Natural killer cell (primary cell): ENCODE data around the gene TMEM273. TPM values are rescaled to one million over a fixed set of nuclear protein-coding genes. Genes with fewer than 3 reads are reported as not detected.

ENCODE experiments used
- ATAC-seq, 3 donors: fragments of 150-1000 bp in 2 of 3; fragments of 200-7000 bp in 1 of 3; cut with Tn5 transposase; 1 replicate in 1 of 3; 2 replicates in 2 of 3; pipeline ENCODE4 v1.10.0; 2021; ENCODE audit warnings: mild to moderate bottlenecking in 2 of 3, moderate library complexity in 2 of 3
- DNase-seq, 2 donors: peaks; one replicate each; pipeline versions ENCODE4 v3.0.0 to v3.0.0-alpha.2; 2013 to 2021; ENCODE audit warnings: mixed read lengths in 1 of 2
- H3K27ac ChIP-seq: one replicate; pipeline ENCODE4 v1.5.1; 2013; ENCODE audit warnings: mild to moderate bottlenecking, low read length
- H3K27me3 ChIP-seq: one replicate; pipeline ENCODE4 v1.6.1; 2013; ENCODE audit warnings: low read length; ENCODE audit not compliant: control insufficient read depth, insufficient read depth
- H3K36me3 ChIP-seq: one replicate; pipeline ENCODE4 v1.6.1; 2013; ENCODE audit warnings: low read length; ENCODE audit not compliant: control insufficient read depth, insufficient read depth
- H3K4me1 ChIP-seq: one replicate; pipeline ENCODE4 v1.6.1; 2013; ENCODE audit warnings: low read length; ENCODE audit not compliant: control insufficient read depth, insufficient read depth
- H3K4me3 ChIP-seq: one replicate; pipeline ENCODE4 v1.5.1; 2013; ENCODE audit warnings: low read length
- H3K9me3 ChIP-seq: one replicate; pipeline ENCODE4 v1.6.1; 2013; ENCODE audit warnings: low read length; ENCODE audit not compliant: control insufficient read depth, insufficient read depth
- H3K27ac Mint-ChIP-seq, 2 donors: one replicate each; pipeline ENCODE4 v1.8.0; 2022; ENCODE audit warnings: mild to moderate bottlenecking in 2 of 2, mixed read lengths in 2 of 2, moderate library complexity in 1 of 2
- H3K27me3 Mint-ChIP-seq, 2 donors: one replicate each; pipeline ENCODE4 v1.8.0; 2022; ENCODE audit warnings: low read depth in 2 of 2, mixed read lengths in 2 of 2
- H3K36me3 Mint-ChIP-seq: one replicate; pipeline ENCODE4 v1.8.0; 2022; ENCODE audit warnings: mixed read lengths
- H3K4me1 Mint-ChIP-seq, 2 donors: one replicate each; pipeline ENCODE4 v1.8.0; 2022; ENCODE audit warnings: mixed read lengths in 2 of 2
- H3K4me3 Mint-ChIP-seq: one replicate; pipeline ENCODE4 v1.8.0; 2022; ENCODE audit warnings: mild to moderate bottlenecking, moderate library complexity, mixed read lengths
- H3K9me3 Mint-ChIP-seq, 2 donors: one replicate each; pipeline ENCODE4 v1.8.0; 2022; ENCODE audit warnings: mixed read lengths in 2 of 2
- WGBS: methylation state at CpG from one replicate; pipeline ENCODE4 v1.1.7; 2013; ENCODE audit warnings: missing lambda C conversion rate; ENCODE audit not compliant: insufficient coverage; 5-methylcytosine and 5-hydroxymethylcytosine counted together
- intact Hi-C: fragments of 100-400 bp; cut with micrococcal nuclease; formaldehyde crosslinking; loops from one replicate; pipeline ENCODE4 v1.14.2; 2022
- total RNA-seq, 4 donors: library from RNA; stranded (reverse); fragments of 120-200 nt in 1 of 4; gene quantifications; one replicate each; pipeline versions ENCODE4 v1.2.3 to v1.2.4, GENCODE V29; 2013 to 2022
- TF ChIP-seq, protein P1 (sequence below): fragments of 200-600 bp; IDR thresholded peaks from one replicate; pipeline ENCODE4 v1.8.0; 2022; ENCODE audit warnings: antibody characterized with exemption

TMEM273 gene
- total RNA-seq, 3 donors from 2014 or later (not counting 1 experiment from before 2014, with no cell fraction given): 11.6 to 46.3 (median 29.4) TPM

DNA sequence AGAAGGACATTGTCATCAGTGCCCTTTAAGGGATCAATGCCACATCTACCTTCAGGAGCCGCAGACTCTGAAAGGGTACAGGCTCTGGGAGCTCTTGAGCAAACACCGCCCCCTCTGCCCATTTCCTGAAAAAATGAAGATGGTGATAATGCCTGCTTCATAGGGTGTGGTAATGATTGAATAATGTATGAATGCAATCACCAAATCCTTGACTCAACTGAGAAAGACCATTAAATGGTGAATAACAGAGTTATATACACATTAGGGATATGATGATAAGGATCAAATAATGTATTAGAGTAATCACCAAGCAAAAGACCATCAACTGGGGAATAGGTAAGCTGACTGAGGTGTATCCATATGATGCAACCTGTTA is 55.8 kb downstream of the TMEM273 start:
- intact Hi-C loops: no loop called here
- no peak overlapping the region for H3K27ac Mint-ChIP-seq
- no peak overlapping the region for H3K4me3 Mint-ChIP-seq
- TF ChIP-seq, protein P1, sequence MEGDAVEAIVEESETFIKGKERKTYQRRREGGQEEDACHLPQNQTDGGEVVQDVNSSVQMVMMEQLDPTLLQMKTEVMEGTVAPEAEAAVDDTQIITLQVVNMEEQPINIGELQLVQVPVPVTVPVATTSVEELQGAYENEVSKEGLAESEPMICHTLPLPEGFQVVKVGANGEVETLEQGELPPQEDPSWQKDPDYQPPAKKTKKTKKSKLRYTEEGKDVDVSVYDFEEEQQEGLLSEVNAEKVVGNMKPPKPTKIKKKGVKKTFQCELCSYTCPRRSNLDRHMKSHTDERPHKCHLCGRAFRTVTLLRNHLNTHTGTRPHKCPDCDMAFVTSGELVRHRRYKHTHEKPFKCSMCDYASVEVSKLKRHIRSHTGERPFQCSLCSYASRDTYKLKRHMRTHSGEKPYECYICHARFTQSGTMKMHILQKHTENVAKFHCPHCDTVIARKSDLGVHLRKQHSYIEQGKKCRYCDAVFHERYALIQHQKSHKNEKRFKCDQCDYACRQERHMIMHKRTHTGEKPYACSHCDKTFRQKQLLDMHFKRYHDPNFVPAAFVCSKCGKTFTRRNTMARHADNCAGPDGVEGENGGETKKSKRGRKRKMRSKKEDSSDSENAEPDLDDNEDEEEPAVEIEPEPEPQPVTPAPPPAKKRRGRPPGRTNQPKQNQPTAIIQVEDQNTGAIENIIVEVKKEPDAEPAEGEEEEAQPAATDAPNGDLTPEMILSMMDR: no peak
- peaks cover 17% of the 10 kb centered on the region in 2 donors for H3K27me3 Mint-ChIP-seq
- ATAC-seq (no peak), DNase-seq (no peak)
- WGBS: 92% methylated on average over 2 of the region's 2 CpGs
- Histone ChIP-seq H3K9me3 (no peaks in the 10 kb centered on the region), H3K27ac (no peak overlapping the region), H3K4me1 (peaks cover 18% of the 10 kb centered on the region), H3K4me3 (no peak overlapping the region), H3K27me3 (no peaks in the 10 kb centered on the region), H3K36me3 (no peaks in the 10 kb centered on the region)
- no peaks in the 10 kb centered on the region for H3K36me3 Mint-ChIP-seq
- H3K9me3 Mint-ChIP-seq: peaks cover 0 to 2% of the 10 kb centered on the region in 2 donors
- peaks cover 32 to 34% of the 10 kb centered on the region in 2 donors for H3K4me1 Mint-ChIP-seq

DNA sequence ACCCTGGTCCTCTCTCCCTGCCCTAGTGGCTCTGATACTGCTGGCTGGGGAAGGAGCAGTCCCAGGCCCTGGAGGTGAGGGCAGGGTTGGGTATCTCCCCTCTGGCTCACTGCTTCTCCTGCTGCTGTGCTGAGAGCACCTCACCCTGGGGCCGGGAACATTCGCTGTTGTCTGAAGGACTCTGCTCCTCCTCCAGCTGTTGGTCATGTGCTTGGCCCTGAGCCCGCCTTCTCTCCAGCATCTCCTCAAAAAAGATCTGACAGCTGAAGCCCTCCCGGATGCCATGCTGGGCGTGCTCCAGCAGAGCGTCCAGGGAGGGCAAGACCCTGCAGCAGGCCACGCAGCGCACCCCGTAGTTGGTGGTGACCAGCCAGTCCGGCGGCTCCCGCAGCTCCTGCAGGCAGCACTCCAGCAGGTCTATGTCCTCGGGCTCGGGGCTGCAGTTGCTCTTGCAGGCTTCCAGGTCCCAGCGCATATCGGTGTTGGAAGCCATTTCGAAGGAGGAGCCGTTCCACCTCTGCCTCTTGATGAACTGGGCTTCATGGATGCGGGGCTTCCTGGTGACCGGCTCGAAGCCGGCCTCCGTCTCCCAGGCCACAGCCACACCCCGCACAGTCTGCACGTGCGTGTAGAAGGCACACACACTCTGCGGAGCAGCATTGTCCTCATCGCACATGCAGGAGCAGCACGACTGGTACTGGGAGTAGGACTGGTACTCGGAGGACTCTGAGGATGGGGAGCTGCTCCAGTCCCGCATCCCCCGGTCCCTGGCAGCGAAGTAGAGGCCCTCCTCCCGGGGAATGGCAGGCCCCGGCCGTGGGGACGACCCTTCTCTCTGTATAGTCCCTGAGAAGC is 56.5 kb downstream of the TMEM273 start:
- H3K4me1 Mint-ChIP-seq: peaks cover 26 to 28% of the 10 kb centered on the region in 2 donors
- TF ChIP-seq, protein P1: no peak
- H3K4me1 ChIP-seq: peaks cover 18% of the 10 kb centered on the region
- no peaks in the 10 kb centered on the region for H3K36me3 ChIP-seq
- ATAC-seq (no peak), DNase-seq (no peak)
- peaks cover 17% of the 10 kb centered on the region in 2 donors for H3K27me3 Mint-ChIP-seq
- WGBS: 95% methylated on average over 37 of the region's 37 CpGs
- no peaks in the 10 kb centered on the region for H3K27me3 ChIP-seq
- H3K4me3 Mint-ChIP-seq: no peak overlapping the region
- no peaks in the 10 kb centered on the region for H3K9me3 ChIP-seq
- intact Hi-C loops: no loop called here
- H3K9me3 Mint-ChIP-seq: peaks cover 0 to 2% of the 10 kb centered on the region in 2 donors
- no peak overlapping the region for H3K4me3 ChIP-seq
- no peak overlapping the region for H3K27ac ChIP-seq
- no peaks in the 10 kb centered on the region for H3K36me3 Mint-ChIP-seq
- H3K27ac Mint-ChIP-seq: no peak overlapping the region

DNA sequence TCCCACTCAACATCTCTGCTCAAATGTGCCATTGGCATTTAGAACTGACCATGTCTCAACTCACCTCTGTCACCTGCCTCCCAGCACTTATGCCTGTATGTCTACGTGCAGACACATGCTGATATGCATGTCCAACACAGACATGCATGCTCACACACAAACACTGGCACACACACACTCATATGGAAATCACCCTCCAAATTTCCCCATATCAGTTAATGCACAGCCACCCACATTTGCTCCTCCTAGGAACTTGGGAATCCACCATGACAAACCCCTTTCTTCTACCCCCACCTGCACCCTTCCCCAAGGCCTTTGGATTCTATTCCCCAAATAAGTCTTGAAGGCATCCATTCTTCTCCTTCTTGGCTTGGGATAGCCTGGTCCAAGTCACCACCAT is 58.8 kb downstream of the TMEM273 start:
- no peaks in the 10 kb centered on the region for H3K27me3 ChIP-seq
- H3K4me1 Mint-ChIP-seq: peaks cover 4 to 5% of the 10 kb centered on the region in 2 donors
- H3K27ac Mint-ChIP-seq: no peak overlapping the region
- no peaks in the 10 kb centered on the region for H3K9me3 ChIP-seq
- H3K27ac ChIP-seq: no peak overlapping the region
- ATAC-seq: no peak
- TF ChIP-seq, protein P1: no peak
- no peaks in the 10 kb centered on the region for H3K9me3 Mint-ChIP-seq
- no peak overlapping the region for H3K4me3 Mint-ChIP-seq
- DNase-seq: no peak
- H3K4me3 ChIP-seq: no peak overlapping the region
- peaks cover 20 to 22% of the 10 kb centered on the region in 2 donors for H3K27me3 Mint-ChIP-seq
- WGBS: 91% methylated on average over 1 of the region's 1 CpG
- H3K36me3 Mint-ChIP-seq: no peaks in the 10 kb centered on the region
- H3K4me1 ChIP-seq: peaks cover 3% of the 10 kb centered on the region
- intact Hi-C loops: no loop called here
- no peaks in the 10 kb centered on the region for H3K36me3 ChIP-seq
